Colonic mucosa (tissue), 4 donors: ENCODE results near the gene FNIP2. TPM values are rescaled to one million over a fixed set of nuclear protein-coding genes. Genes with fewer than 3 reads are reported as not detected.

Source experiments
- DNase-seq: peaks from one replicate; pipeline ENCODE4 v3.0.0-alpha.2; 2020
- H3K27ac ChIP-seq: fragments of 200-600 bp; one replicate; pipeline ENCODE4 v1.8.0; 2021
- H3K27me3 ChIP-seq: fragments of 200-600 bp; one replicate; pipeline ENCODE4 v1.8.0; 2021
- H3K36me3 ChIP-seq: fragments of 200-600 bp; one replicate; pipeline ENCODE4 v1.8.0; 2021
- H3K4me1 ChIP-seq: fragments of 200-600 bp; one replicate; pipeline ENCODE4 v1.8.0; 2021; ENCODE audit warnings: mild to moderate bottlenecking
- H3K4me3 ChIP-seq: fragments of 200-600 bp; one replicate; pipeline ENCODE4 v1.8.0; 2021
- H3K9ac ChIP-seq, 2 donors: one replicate each; pipeline ENCODE4 v1.7.0; 2013; ENCODE audit warnings: control low read depth in 2 of 2, low read depth in 2 of 2, low read length in 2 of 2
- H3K9me3 ChIP-seq: fragments of 200-600 bp; one replicate; pipeline ENCODE4 v1.8.0; 2021
- CTCF ChIP-seq: fragments of 200-600 bp; IDR thresholded peaks from one replicate; pipeline ENCODE4 v1.8.0; 2022; ENCODE audit warnings: antibody characterized with exemption, mild to moderate bottlenecking
- intact Hi-C: fragments of 100-400 bp; cut with DNase I; formaldehyde crosslinking; loops from one replicate; pipeline ENCODE4 v1.14.1; 2022
- total RNA-seq, 2 donors: library from RNA; stranded (reverse); fragmentation: NEBNext Ultra II Directional in 1 of 2; extraction: Animal tissue kit (Norgen Biotek cat#: 25700) in 1 of 2; gene quantifications; one replicate each; pipeline ENCODE4 v1.2.1, GENCODE V29; 2021
- donor health status: healthy.
- donor health status: DM: no; HTN: no; CAD: no.
- donor health status: DM: no; HTN: no; CAD: no.

Gene FNIP2
- total RNA-seq, 2 donors from 2014 or later = 56.2 to 89.6 TPM

- intact Hi-C loops = no loop called here
- Histone ChIP-seq H3K36me3 (no peaks in the 10 kb centered on the region), H3K27me3 (no peaks in the 10 kb centered on the region)
Measured at GRCh38 chr4:158940271-158940670, 171.4 kb downstream of the FNIP2 start.

GRCh38 chr4:158941321-158941720 is 172.5 kb downstream of the FNIP2 start:
- Histone ChIP-seq H3K4me1 (no peaks in the 10 kb centered on the region), H3K27me3 (no peaks in the 10 kb centered on the region), H3K9ac (no peak overlapping the region), H3K36me3 (no peaks in the 10 kb centered on the region), H3K27ac (no peak overlapping the region), H3K4me3 (no peak overlapping the region), H3K9me3 (no peaks in the 10 kb centered on the region)
- DNase-seq = no peak
- intact Hi-C loops = no loop called here
- TF ChIP-seq CTCF = no peak

More at GRCh38 chr4:158940271-158940670, 171.4 kb downstream of the FNIP2 start:
- DNase-seq = no peak
- no peaks in the 10 kb centered on the region for H3K4me1 ChIP-seq
- no peak overlapping the region for H3K4me3 ChIP-seq
- H3K9ac ChIP-seq = no peak overlapping the region
- no peak overlapping the region for H3K27ac ChIP-seq
- TF ChIP-seq CTCF = no peak
- no peaks in the 10 kb centered on the region for H3K9me3 ChIP-seq

- Histone ChIP-seq H3K4me3 (no peak overlapping the region), H3K36me3 (no peaks in the 10 kb centered on the region), H3K27me3 (no peaks in the 10 kb centered on the region), H3K9me3 (no peaks in the 10 kb centered on the region), H3K4me1 (no peaks in the 10 kb centered on the region), H3K9ac (no peak overlapping the region), H3K27ac (no peak overlapping the region)
- no peak for DNase-seq
- intact Hi-C loops = no loop called here
- no peak for TF ChIP-seq CTCF
Measured at GRCh38 chr4:158941895-158942294, 173.1 kb downstream of the FNIP2 start.

- Histone ChIP-seq H3K4me3 (no peak overlapping the region), H3K27me3 (no peaks in the 10 kb centered on the region), H3K4me1 (no peaks in the 10 kb centered on the region), H3K9me3 (no peaks in the 10 kb centered on the region), H3K36me3 (no peaks in the 10 kb centered on the region), H3K9ac (no peak overlapping the region), H3K27ac (no peak overlapping the region)
- TF ChIP-seq CTCF = no peak
- intact Hi-C loops = no loop called here
- no peak for DNase-seq
Measured at GRCh38 chr4:158945529-158946108, 176.8 kb downstream of the FNIP2 start.

GRCh38 chr4:158946825-158947224 is 178.0 kb downstream of the FNIP2 start:
- Histone ChIP-seq H3K4me1 (no peaks in the 10 kb centered on the region), H3K9ac (no peak overlapping the region), H3K9me3 (no peaks in the 10 kb centered on the region), H3K36me3 (no peaks in the 10 kb centered on the region), H3K4me3 (no peak overlapping the region), H3K27ac (no peak overlapping the region), H3K27me3 (no peaks in the 10 kb centered on the region)
- no peak for TF ChIP-seq CTCF
- no peak for DNase-seq
- intact Hi-C loops = no loop called here
